GM10266 (cell line): ENCODE results near the gene DCAF5.
"Not testable (repeated sequence)": the region's sequence is repeated elsewhere in the genome, so short reads cannot be mapped to it uniquely, and the experiment has no call there.

Experiments used
- DNase-seq: peaks from one replicate; pipeline ENCODE4 v3.0.0; 2012; ENCODE audit errors: extremely low spot score
- CTCF ChIP-seq: IDR thresholded peaks from 2 replicates; pipeline ENCODE4 v1.5.1; 2012; ENCODE audit warnings: mild to moderate bottlenecking, low read depth; ENCODE audit not compliant: control insufficient read depth, insufficient read depth; ENCODE audit errors: missing control alignments

DCAF5 gene

GRCh38 chr14:69072584-69072983 lies 80.3 kb downstream of the DCAF5 start:
- TF ChIP-seq CTCF = no peak
- no peak for DNase-seq

GRCh38 chr14:69068744-69069421 lies 84.0 kb downstream of the DCAF5 start:
- DNase-seq = no peak

GRCh38 chr14:69066396-69067171 lies 86.3 kb downstream of the DCAF5 start:
- DNase-seq = peak; percentile 27
- no peak for TF ChIP-seq CTCF

More at GRCh38 chr14:69068744-69069421, 84.0 kb downstream of the DCAF5 start:
- TF ChIP-seq CTCF = no peak

- not testable (repeated sequence) for DNase-seq
Observed at GRCh38 chr14:69065934-69066333, 87.0 kb downstream of the DCAF5 start.

- DNase-seq = no peak
- TF ChIP-seq CTCF = no peak
Observed at GRCh38 chr14:69064596-69064995, 88.3 kb downstream of the DCAF5 start.

- no peak for DNase-seq
- TF ChIP-seq CTCF = no peak
Observed at GRCh38 chr14:69059658-69060623, 93.0 kb downstream of the DCAF5 start.

- DNase-seq = no peak
- no peak for TF ChIP-seq CTCF
Observed at GRCh38 chr14:69055999-69056788, 96.7 kb downstream of the DCAF5 start.
